Left ventricle myocardium inferior (tissue), 1 donor: ENCODE data around the gene ZNF143. TPM values are rescaled to one million over a fixed set of nuclear protein-coding genes. Genes with fewer than 3 reads are reported as not detected.
A peak's percentile ranks its signal among the peaks of the same experiment; 100 is the strongest.

Experiments used
- DNase-seq: peaks from one replicate; pipeline ENCODE4 v3.0.0-alpha.2; 2020
- H3K27ac ChIP-seq: fragments of 200-600 bp; replicated peaks from 2 replicates; pipeline ENCODE4 v1.8.0; 2021
- H3K27me3 ChIP-seq: fragments of 200-600 bp; 2 replicates; pipeline ENCODE4 v1.8.0; 2021; ENCODE audit warnings: low read depth
- H3K36me3 ChIP-seq: fragments of 200-600 bp; 2 replicates; pipeline ENCODE4 v1.8.0; 2021
- H3K4me1 ChIP-seq: fragments of 200-600 bp; 2 replicates; pipeline ENCODE4 v1.8.0; 2021
- H3K4me3 ChIP-seq: fragments of 200-600 bp; 2 replicates; pipeline ENCODE4 v1.8.0; 2021; ENCODE audit warnings: mild to moderate bottlenecking, moderate library complexity
- H3K9me3 ChIP-seq: fragments of 200-600 bp; replicated peaks from 2 replicates; pipeline ENCODE4 v1.8.0; 2021
- CTCF ChIP-seq: fragments of 200-600 bp; IDR thresholded peaks from 2 replicates; pipeline ENCODE4 v1.8.0; 2021; ENCODE audit warnings: antibody characterized with exemption, mild to moderate bottlenecking, borderline replicate concordance
- intact Hi-C: fragments of 100-400 bp; cut with micrococcal nuclease; formaldehyde crosslinking; loops from one replicate; pipeline ENCODE4 v1.11.0; 2022
- total RNA-seq: library from RNA; stranded (reverse); fragmentation: NEBNext Ultra II Directional; extraction: Animal tissue kit (Norgen Biotek cat#: 25700); gene quantifications from one replicate; pipeline ENCODE4 v1.2.1, GENCODE V29; 2021
- donor health status: DM: no; HTN: yes; CAD: no; lungs with severe emphysema.

ZNF143 gene
- total RNA-seq, 1 donor from 2014 or later = 21.7 TPM

GRCh38 chr11:9575260-9576240 lies 114.7 kb downstream of the ZNF143 start:
- Histone ChIP-seq H3K9me3 (no peaks in the 10 kb centered on the region), H3K27me3 (no peaks in the 10 kb centered on the region), H3K27ac (peak overlapping the region; percentile 98), H3K4me1 (peaks cover 54% of the 10 kb centered on the region), H3K4me3 (peak overlapping the region; percentile 84), H3K36me3 (peaks cover 7% of the 10 kb centered on the region)
- peak; percentile 30 for DNase-seq
- no peak for TF ChIP-seq CTCF
- intact Hi-C loops = no loop called here

GRCh38 chr11:9576701-9577381 lies 116.0 kb downstream of the ZNF143 start:
- Histone ChIP-seq H3K27me3 (no peaks in the 10 kb centered on the region), H3K36me3 (peaks cover 16% of the 10 kb centered on the region), H3K4me3 (peak overlapping the region; percentile 84), H3K9me3 (no peaks in the 10 kb centered on the region), H3K27ac (peak overlapping the region; percentile 98), H3K4me1 (peaks cover 54% of the 10 kb centered on the region)
- TF ChIP-seq CTCF = no peak
- intact Hi-C loops = no loop called here
- no peak for DNase-seq

- intact Hi-C loops = no loop called here
- no peaks in the 10 kb centered on the region for H3K27me3 ChIP-seq
Measured at GRCh38 chr11:9577556-9577955, 116.7 kb downstream of the ZNF143 start.

More at GRCh38 chr11:9577556-9577955, 116.7 kb downstream of the ZNF143 start:
- Histone ChIP-seq H3K36me3 (peaks cover 23% of the 10 kb centered on the region), H3K9me3 (no peaks in the 10 kb centered on the region), H3K4me3 (peak overlapping the region; percentile 84), H3K27ac (peak overlapping the region; percentile 98), H3K4me1 (peaks cover 49% of the 10 kb centered on the region)
- TF ChIP-seq CTCF = no peak
- no peak for DNase-seq

Other genes with a start within 250 kb of the ZNF143 start
- gene DENND5A, start 195.7 kb upstream of the ZNF143 start, total RNA-seq = 117 TPM
- 20.2 TPM for gene TMEM41B, start 146.4 kb upstream of the ZNF143 start, total RNA-seq
- 150 TPM for gene IPO7, start 76.4 kb upstream of the ZNF143 start, total RNA-seq
- 41.8 TPM for gene WEE1, start 112.7 kb downstream of the ZNF143 start, total RNA-seq
- 20.6 TPM for gene SWAP70, start 203.1 kb downstream of the ZNF143 start, total RNA-seq